SJCRH30 (cell line): ENCODE measurements around the gene CLASP1. TPM values are rescaled to one million over a fixed set of nuclear protein-coding genes. Genes with fewer than 3 reads are reported as not detected.
"Not testable (repeated sequence)": the region's sequence is repeated elsewhere in the genome, so short reads cannot be mapped to it uniquely, and the experiment has no call there.

ENCODE experiments used
- DNase-seq, 2 experiments: peaks; one replicate each; pipeline ENCODE4 v3.0.0-alpha.2; 2015 to 2020
- H3K27ac ChIP-seq: fragments of 250-450 bp; sonication (Bioruptor Pico); 2 replicates; pipeline ENCODE4 v1.5.1; 2020; ENCODE audit warnings: mild to moderate bottlenecking, moderate library complexity
- H3K27me3 ChIP-seq: fragments of 250-450 bp; sonication (Bioruptor Pico); 2 replicates; pipeline ENCODE4 v1.5.1; 2020; ENCODE audit warnings: mild to moderate bottlenecking, moderate library complexity
- H3K36me3 ChIP-seq: fragments of 250-450 bp; sonication (Bioruptor Pico); 2 replicates; pipeline ENCODE4 v1.5.1; 2020; ENCODE audit warnings: mild to moderate bottlenecking, moderate library complexity
- H3K4me1 ChIP-seq: fragments of 250-450 bp; sonication (Bioruptor Pico); 2 replicates; pipeline ENCODE4 v1.5.1; 2020; ENCODE audit warnings: mild to moderate bottlenecking, moderate library complexity
- H3K4me3 ChIP-seq: fragments of 250-450 bp; sonication (Bioruptor Pico); 2 replicates; pipeline ENCODE4 v1.5.1; 2020; ENCODE audit warnings: mild to moderate bottlenecking, moderate library complexity
- H3K9me3 ChIP-seq: fragments of 250-450 bp; sonication (Bioruptor Pico); replicated peaks from 2 replicates; pipeline ENCODE4 v1.5.1; 2020; ENCODE audit warnings: mild to moderate bottlenecking, moderate library complexity
- total RNA-seq: library from RNA; depleted of rRNA; stranded (reverse); fragments of >200 nt; shearing (Covaris generic); gene quantifications from 2 replicates; pipeline ENCODE4 v1.2.3, GENCODE V29; 2014

CLASP1 gene
- total RNA-seq, 1 experiment from 2014 or later = 53.8 TPM

- Histone ChIP-seq H3K27me3 (no peaks in the 10 kb centered on the region), H3K9me3 (no peaks in the 10 kb centered on the region), H3K4me1 (no peaks in the 10 kb centered on the region), H3K36me3 (peaks cover 44% of the 10 kb centered on the region), H3K4me3 (no peak overlapping the region), H3K27ac (no peak overlapping the region)
- DNase-seq = no peak
These were observed 244.0 kb downstream of the CLASP1 start for GRCh38 chr2:121405233-121405632.

- Histone ChIP-seq H3K27ac (no peak overlapping the region), H3K4me3 (no peak overlapping the region), H3K4me1 (no peaks in the 10 kb centered on the region), H3K9me3 (no peaks in the 10 kb centered on the region), H3K27me3 (no peaks in the 10 kb centered on the region), H3K36me3 (peaks cover 42% of the 10 kb centered on the region)
- no peak for DNase-seq
These were observed 249.1 kb downstream of the CLASP1 start for GRCh38 chr2:121400201-121400600.

DNA sequence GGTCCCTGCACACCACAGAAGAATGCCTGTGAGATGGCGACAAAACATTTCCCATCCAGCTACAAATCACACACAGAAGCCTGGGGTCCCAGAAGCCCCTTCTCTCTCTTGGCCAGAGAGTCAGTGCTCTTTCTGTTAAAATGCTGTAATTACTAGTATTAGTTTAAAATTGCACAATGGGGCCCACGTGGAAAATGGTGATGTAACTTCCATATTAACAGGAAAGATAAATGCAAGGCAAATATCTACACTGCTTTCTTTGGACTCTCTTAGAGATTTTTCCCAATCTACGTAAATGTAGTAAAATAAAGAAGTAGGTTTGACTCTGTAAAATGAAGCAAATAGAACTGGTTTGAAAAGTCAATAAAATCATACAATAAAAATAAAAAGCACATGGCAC is 250.4 kb downstream of the CLASP1 start:
- no peak overlapping the region for H3K27ac ChIP-seq

GRCh38 chr2:121390082-121390692 is 259.1 kb downstream of the CLASP1 start:
- peaks cover 30% of the 10 kb centered on the region for H3K36me3 ChIP-seq
- H3K9me3 ChIP-seq = no peaks in the 10 kb centered on the region
- H3K4me1 ChIP-seq = no peaks in the 10 kb centered on the region
- H3K27me3 ChIP-seq = no peaks in the 10 kb centered on the region
- no peak overlapping the region for H3K4me3 ChIP-seq
- DNase-seq = no peak
- H3K27ac ChIP-seq = no peak overlapping the region

More for the DNA sequence above, 250.4 kb downstream of the CLASP1 start:
- Histone ChIP-seq H3K4me3 (no peak overlapping the region), H3K9me3 (no peaks in the 10 kb centered on the region), H3K36me3 (peaks cover 41% of the 10 kb centered on the region), H3K4me1 (no peaks in the 10 kb centered on the region), H3K27me3 (no peaks in the 10 kb centered on the region)
- DNase-seq = no peak

DNA sequence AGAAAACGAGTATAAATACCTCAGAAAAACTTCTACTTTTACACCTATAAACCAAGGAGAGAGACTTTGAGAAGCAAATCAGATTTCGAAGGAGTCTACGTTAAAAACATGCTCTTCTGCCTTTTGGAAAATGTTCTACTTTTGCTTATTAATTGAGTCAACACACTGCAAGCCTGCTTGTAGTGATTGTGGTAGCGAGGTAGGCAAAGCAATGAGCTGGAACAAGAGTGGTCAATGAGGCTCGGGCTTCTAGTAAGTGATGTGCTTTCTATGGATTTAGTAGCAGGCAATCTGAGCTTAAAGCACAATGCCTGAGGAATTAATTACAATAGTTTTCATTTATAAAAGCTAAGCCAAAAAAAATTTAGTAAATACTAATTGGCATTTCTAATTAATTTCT is 260.9 kb downstream of the CLASP1 start:
- Histone ChIP-seq H3K4me3 (no peak overlapping the region), H3K4me1 (no peaks in the 10 kb centered on the region), H3K9me3 (no peaks in the 10 kb centered on the region), H3K36me3 (peaks cover 32% of the 10 kb centered on the region), H3K27me3 (no peaks in the 10 kb centered on the region), H3K27ac (no peak overlapping the region)
- DNase-seq = no peak

DNA sequence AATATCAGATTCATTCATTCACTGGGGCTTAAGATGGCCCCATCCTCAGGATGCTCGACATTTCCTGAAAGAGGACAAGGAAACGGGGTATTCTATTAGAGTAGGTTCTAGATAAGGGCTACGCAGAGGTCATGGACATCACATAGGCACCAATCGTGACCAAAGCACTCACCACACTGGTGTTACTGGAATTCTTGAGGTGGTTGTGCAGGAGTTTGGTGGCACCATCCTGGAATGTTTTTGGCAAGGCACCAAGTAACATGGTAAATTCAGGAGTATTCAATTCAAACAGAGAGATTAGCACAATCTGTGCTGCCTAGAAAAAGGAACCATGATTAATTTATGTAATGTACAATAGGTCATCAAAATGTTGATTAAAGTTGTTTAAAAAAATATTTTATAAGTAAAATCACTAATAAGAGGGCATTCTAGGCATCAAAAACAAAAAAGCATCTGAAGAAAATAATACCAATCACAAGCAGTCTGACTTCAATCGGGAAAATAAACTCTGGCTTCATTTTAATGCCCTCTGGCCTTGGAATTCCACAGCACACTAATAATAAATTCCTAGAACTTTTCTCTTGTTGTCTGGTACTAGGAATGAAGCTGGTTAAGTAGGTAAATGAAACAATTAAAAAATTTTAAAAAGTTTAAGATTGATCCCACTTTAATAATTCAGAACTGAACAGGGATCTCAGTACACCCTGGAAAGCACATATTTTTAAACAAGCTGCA is 261.5 kb downstream of the CLASP1 start:
- peaks cover 26% of the 10 kb centered on the region for H3K36me3 ChIP-seq
- DNase-seq = no peak
- no peaks in the 10 kb centered on the region for H3K9me3 ChIP-seq
- H3K4me3 ChIP-seq = no peak overlapping the region
- H3K4me1 ChIP-seq = no peaks in the 10 kb centered on the region
- H3K27ac ChIP-seq = no peak overlapping the region
- no peaks in the 10 kb centered on the region for H3K27me3 ChIP-seq

DNA sequence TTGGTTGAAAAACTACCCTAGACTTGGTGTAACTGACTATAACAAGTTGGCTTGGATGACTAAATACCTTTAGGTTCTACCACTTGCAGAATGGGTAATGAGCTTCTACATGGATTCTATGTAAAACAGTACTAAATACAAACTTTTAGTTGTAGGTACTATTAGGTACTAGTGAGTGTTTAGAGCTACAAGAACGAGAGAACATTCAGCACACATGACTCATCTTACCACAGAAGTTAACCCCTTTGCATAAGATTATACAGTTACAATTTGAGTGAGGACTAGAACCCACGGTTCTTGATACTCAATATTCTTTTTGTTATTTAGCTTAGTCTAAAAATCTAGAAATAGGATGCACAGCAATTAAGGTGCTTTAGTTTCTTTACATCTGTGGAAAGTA is 262.6 kb downstream of the CLASP1 start:
- Histone ChIP-seq H3K9me3 (no peaks in the 10 kb centered on the region), H3K27me3 (no peaks in the 10 kb centered on the region), H3K27ac (no peak overlapping the region), H3K4me3 (no peak overlapping the region), H3K4me1 (no peaks in the 10 kb centered on the region), H3K36me3 (peaks cover 25% of the 10 kb centered on the region)
- DNase-seq = no peak

DNA sequence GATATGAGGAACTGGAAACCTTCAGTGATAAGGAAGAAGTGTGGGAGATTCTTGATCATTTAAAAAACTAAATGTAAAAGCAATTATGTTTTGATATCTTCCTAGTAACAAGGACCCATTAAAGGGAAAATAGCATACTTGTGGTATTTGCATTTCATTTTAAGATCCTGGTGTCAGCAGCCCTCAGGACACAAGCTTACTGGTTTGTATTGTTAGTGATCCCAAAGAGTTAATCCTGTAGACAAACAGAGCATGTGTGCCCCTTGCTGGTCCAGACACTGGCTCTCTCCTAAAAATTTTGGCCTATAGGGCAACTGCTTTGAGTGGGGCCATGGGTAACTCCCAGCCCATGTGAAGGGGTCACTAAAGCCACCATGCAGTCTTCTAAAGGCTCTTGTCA is 263.2 kb downstream of the CLASP1 start:
- no peak overlapping the region for H3K27ac ChIP-seq
- H3K4me3 ChIP-seq = no peak overlapping the region
- no peaks in the 10 kb centered on the region for H3K27me3 ChIP-seq
- peaks cover 29% of the 10 kb centered on the region for H3K36me3 ChIP-seq
- H3K9me3 ChIP-seq = no peaks in the 10 kb centered on the region
- no peaks in the 10 kb centered on the region for H3K4me1 ChIP-seq
- no peak for DNase-seq

DNA sequence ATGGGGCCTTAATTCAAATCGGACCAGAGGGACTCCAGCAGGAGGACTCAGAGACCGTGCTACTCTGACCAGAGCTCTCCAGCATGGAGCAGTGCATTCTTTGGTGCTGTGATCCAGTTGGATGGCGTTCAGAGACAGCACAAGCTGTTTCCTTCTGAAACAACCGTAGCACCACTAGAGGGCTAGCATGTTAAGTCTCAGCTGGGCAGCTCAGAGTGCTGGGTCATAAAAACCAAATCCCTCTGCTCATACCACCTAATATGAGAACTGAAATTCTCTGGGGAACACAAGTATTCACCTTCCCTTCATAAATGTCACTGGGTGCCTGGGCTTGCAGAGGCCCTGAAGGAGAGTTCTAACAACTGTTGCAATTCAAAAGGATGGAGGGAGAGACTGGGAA is 266.5 kb downstream of the CLASP1 start:
- no peaks in the 10 kb centered on the region for H3K4me1 ChIP-seq
- peak in 1 of 2 experiments; percentile 9 for DNase-seq
- H3K9me3 ChIP-seq = no peaks in the 10 kb centered on the region
- H3K27me3 ChIP-seq = no peaks in the 10 kb centered on the region
- H3K4me3 ChIP-seq = no peak overlapping the region
- H3K36me3 ChIP-seq = peaks cover 34% of the 10 kb centered on the region
- H3K27ac ChIP-seq = no peak overlapping the region

DNA sequence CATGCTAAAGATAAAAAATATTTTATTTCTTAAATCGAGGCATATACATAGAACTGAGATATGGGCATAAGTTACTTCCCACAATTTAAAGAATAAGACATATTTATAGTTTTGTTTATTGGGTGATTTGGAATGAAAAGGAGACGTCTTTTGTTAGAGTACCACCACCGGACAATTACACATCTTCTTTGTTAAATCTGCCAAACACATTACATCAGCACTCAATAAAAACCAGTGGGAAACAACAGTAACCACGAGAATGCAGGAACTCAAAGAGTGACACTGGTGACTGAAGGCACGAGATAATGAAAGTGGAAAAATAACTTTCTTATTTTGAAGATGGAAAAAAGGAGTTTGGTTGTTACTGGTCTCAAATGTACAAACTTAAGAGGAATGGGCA is 271.6 kb downstream of the CLASP1 start:
- DNase-seq = no peak
- Histone ChIP-seq H3K27me3 (no peaks in the 10 kb centered on the region), H3K4me1 (no peaks in the 10 kb centered on the region), H3K4me3 (no peak overlapping the region), H3K9me3 (no peaks in the 10 kb centered on the region), H3K27ac (no peak overlapping the region), H3K36me3 (peaks cover 33% of the 10 kb centered on the region)

DNA sequence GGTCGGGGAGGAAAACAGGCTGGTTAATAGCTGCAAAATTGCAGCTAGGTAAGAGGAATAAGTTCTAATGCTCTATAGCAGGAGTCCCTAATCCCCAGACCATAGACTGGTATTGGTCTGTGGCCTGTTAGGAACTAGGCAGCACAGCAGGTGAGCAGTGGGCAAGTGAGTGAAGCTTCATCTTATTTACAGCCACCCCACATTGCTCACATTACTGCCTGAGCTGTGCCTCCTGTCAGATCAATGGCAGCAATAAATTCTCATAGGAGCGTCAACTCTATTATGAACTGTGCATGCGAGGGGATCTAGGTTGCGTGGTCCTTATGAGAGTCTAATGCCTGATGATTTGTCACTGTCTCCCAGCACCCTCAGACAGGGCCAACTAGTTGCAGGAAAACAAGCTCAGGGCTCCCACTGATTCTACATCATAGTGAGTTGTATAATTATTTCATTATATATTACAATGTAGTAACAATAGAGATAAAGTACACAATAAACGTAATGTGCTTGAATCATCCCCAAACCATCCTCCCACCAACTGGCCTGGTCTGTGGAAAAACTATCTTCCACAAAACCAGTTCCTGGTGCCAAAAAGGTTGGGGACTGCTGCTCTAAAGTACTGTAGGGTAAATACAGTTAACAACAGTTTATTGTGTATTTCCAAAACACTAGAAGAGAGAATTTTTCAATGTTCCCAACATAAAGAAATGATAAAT is 272.6 kb downstream of the CLASP1 start:
- Histone ChIP-seq H3K27ac (no peak overlapping the region), H3K4me1 (no peaks in the 10 kb centered on the region), H3K9me3 (no peaks in the 10 kb centered on the region), H3K36me3 (peaks cover 33% of the 10 kb centered on the region), H3K4me3 (no peak overlapping the region), H3K27me3 (no peaks in the 10 kb centered on the region)
- DNase-seq = no peak

- no peak for DNase-seq
- Histone ChIP-seq H3K27ac (no peak overlapping the region), H3K36me3 (peaks cover 25% of the 10 kb centered on the region), H3K9me3 (no peaks in the 10 kb centered on the region), H3K4me1 (no peaks in the 10 kb centered on the region), H3K27me3 (no peaks in the 10 kb centered on the region), H3K4me3 (no peak overlapping the region)
These were observed 273.6 kb downstream of the CLASP1 start for GRCh38 chr2:121375621-121376159.

DNA sequence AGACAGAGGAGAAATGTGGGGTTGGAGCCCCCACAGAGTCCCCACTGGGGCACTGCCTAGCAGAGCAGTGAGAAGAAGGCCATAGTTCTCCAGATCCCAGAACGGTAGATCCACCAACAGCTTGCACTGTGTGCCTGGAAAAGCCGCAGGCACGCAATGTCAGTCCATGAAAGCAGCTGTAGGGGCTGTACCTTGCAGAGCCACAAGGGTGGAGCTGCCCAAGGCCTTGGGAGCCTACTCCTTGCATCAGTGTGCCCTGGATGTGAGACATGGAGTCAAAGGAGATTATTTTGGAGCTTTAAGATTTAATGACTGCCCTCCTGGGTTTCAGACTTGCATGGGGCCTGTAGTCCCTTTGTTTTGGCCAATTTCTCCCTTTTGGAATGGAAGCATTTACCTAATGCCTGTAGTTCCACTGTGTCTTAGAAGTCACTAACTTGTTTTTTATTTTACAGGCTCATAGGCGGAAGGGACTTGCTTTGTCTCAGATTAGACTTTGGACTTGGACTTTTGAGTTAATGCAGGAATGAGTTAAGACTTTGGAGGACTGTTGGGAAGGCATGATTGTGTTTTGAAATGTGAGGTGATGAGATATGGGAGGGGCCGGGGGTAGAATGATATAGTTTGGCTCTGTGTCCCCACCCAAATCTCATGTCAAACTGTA is 274.7 kb downstream of the CLASP1 start:
- H3K4me3 ChIP-seq, H3K27ac ChIP-seq, H3K27me3 ChIP-seq, DNase-seq, H3K4me1 ChIP-seq, H3K9me3 ChIP-seq: not testable (repeated sequence)
- peaks cover 24% of the 10 kb centered on the region for H3K36me3 ChIP-seq

DNA sequence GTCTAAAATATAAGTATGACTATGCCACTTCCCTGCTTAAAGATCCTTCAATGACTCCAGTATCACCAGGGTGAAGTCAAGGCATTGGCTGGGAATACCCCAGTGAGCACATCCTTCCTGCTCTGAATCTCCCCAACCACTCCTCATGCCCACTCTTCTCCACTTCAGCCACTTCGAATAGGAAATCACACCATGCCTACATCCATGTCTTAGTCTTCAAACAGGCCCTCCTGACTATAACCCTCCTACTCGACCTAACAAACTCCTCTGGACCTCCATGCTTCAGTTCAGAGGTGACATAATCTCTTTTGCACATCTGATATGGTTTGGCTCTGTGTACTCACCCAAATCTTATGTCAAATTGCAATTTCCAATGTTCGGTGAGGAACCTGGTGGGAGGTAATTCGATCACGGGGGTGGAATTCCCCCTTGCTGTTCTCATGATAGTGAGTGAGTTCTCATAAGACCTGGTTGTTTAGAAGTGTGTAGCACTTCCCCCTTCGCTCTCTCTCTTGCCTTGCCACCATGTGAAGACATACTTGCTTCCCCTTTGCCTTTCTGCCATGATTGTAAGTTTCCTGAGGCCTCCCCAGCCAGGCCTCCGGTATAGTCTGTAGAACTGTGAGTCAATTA is 276.4 kb downstream of the CLASP1 start:
- no peak overlapping the region for H3K27ac ChIP-seq
- no peaks in the 10 kb centered on the region for H3K9me3 ChIP-seq
- no peak overlapping the region for H3K4me3 ChIP-seq
- peaks cover 24% of the 10 kb centered on the region for H3K36me3 ChIP-seq
- no peaks in the 10 kb centered on the region for H3K27me3 ChIP-seq
- no peaks in the 10 kb centered on the region for H3K4me1 ChIP-seq
- DNase-seq = no peak
